Retinal pigment epithelial cell (primary cell): Measurements from ENCODE around the gene C9orf152.

Source experiments
- DNase-seq: peaks from one replicate; pipeline ENCODE4 v3.0.0-alpha.2; 2010; ENCODE audit warnings: low read depth
- H3K4me3 ChIP-seq: 2 replicates; pipeline ENCODE4 v1.5.1; 2011; ENCODE audit warnings: mild to moderate bottlenecking, low read length, control low read depth, moderate library complexity
- TF ChIP-seq, protein P1 (sequence below): conservative IDR thresholded peaks from 2 replicates; pipeline ENCODE4 v1.5.1; 2011; ENCODE audit warnings: low read depth, low read length, control low read depth, inconsistent platforms

Gene C9orf152

DNA sequence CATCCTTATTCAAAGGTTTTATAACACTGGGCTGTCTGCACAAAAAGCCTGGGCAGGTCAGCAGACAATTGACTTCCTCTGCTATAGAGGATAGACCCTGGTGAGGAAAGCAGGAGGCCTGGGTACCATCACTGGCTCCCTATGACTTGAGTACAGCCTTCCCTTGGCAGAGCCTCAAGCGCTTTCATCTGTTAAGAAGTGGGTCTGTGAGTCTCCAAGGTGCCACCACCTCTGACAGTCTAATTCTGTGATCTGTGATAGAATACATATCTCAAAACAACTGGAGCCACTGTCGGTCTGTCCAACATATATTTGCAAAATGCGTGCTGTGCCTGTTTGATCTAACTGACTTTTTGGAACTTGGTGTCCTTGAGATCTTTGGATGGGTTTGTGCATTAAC, 52.2 kb downstream of the C9orf152 start:
- TF ChIP-seq, protein P1, sequence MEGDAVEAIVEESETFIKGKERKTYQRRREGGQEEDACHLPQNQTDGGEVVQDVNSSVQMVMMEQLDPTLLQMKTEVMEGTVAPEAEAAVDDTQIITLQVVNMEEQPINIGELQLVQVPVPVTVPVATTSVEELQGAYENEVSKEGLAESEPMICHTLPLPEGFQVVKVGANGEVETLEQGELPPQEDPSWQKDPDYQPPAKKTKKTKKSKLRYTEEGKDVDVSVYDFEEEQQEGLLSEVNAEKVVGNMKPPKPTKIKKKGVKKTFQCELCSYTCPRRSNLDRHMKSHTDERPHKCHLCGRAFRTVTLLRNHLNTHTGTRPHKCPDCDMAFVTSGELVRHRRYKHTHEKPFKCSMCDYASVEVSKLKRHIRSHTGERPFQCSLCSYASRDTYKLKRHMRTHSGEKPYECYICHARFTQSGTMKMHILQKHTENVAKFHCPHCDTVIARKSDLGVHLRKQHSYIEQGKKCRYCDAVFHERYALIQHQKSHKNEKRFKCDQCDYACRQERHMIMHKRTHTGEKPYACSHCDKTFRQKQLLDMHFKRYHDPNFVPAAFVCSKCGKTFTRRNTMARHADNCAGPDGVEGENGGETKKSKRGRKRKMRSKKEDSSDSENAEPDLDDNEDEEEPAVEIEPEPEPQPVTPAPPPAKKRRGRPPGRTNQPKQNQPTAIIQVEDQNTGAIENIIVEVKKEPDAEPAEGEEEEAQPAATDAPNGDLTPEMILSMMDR, result no peak
- H3K4me3 ChIP-seq, result no peak overlapping the region
- DNase-seq, result no peak

DNA sequence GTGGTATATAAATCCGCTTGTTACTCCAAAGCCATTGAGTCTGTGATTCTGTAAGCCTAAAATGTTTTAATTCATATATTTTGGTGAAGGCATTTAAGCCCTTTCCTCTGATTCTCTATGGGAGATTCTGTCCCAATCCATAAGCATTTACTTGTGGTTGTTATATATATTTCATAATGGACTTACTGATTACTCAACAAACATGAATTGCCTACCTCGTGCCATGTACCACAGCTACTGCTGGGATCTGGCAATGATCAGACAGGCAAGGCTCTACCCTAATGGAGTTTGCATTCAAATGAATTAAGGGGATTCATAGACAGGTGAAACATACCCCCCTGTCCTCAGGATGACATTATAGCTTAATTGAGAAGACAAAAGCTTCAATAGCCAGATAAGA, 54.5 kb downstream of the C9orf152 start:
- H3K4me3 ChIP-seq, result no peak overlapping the region
- DNase-seq, result no peak
- TF ChIP-seq, protein P1, result no peak

DNA sequence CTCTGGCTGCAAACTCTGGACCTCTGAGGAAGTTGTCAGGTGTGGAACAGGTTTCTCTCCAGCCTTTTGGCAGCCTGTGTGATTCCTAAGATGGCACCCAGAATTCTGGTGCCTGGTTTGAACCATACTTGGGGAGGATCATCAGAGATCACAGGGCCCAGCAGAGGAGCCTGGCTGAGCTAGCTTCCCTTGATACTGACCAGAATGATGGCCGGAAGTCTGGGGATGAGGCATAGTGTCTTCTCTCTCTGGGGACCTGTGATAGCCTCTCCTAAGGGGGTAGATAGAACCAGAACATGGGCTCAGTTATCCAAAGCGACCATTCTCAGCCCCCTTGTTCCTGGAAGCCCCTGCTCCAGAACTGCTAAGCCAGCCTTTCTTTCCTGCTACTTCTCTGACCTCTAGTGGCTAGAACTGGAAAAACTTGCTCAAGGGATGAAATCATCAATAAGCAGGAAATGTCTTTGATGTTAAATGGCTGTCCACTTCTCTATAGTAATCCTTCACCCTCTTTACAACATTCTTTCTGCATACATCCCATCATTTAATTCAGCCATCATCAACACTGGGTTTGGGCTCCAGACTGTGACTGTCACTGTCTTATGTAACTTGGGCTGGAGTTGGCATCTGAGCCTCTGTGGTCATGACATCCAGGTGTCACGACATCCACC, 55.1 kb downstream of the C9orf152 start:
- TF ChIP-seq, protein P1, result peak; percentile 72
- no peak overlapping the region for H3K4me3 ChIP-seq
- DNase-seq, result no peak
